NCI-H2196 treated with DMSO at 0.1 percent for 48 hours (cell line): ENCODE results near the gene TMEM51.
"Not testable (repeated sequence)": the region's sequence is repeated elsewhere in the genome, so short reads cannot be mapped to it uniquely, and the experiment has no call there.

Experiments
- DNase-seq: peaks from one replicate; lab custom pipeline; 2025; ENCODE audit not compliant: unreplicated experiment; lab: John Stamatoyannopoulos, UW

Gene TMEM51

DNA sequence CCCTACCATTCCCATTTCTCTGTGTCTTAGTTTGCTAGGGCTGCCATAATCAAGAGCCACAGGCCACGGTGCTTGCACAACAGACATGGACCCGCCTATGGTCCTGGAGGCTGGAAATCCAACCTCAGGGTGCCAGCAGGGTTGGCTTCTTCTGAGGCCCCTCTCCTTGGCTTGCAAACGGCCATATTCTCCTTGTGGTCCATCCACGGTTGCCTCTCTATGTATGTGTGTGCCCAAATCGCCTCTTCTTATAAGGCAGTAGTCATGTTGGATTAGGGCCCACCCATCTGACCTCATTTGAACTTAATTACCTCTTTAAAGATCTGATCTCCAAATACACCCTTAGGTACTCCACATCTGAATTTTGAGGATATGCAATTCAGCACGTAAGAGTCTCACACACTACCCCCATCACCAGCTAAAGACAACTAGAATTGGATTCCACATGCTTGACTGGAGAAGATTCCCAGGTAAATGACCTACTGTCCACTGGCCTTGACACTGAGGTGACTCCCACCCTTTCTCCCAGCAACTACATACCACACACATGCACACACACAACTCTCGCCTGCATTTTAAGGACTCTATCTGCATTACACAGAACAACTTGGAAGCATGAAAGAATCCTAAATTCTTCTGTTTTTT is 28.3 kb upstream of the TMEM51 start:
- DNase-seq: no peak

DNA sequence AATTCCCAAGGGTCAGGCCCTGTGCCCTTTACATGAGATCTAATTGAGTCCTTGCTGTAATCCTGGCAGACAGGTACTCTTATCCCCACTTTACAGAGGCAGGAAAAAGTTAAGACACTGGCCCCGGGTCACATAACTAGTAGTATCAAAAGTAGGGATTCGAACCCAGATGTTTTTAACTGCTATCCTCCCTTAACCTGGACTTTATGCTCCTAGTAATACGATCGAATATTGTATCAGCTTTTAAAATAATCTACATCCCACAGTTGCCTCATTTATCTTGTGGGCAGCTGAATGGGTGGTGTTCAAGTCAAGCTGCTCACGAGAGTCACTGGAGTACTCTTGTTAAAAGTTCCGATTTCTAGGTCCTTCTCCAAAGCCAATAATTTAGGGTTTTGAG is 25.5 kb upstream of the TMEM51 start:
- no peak for DNase-seq

DNA sequence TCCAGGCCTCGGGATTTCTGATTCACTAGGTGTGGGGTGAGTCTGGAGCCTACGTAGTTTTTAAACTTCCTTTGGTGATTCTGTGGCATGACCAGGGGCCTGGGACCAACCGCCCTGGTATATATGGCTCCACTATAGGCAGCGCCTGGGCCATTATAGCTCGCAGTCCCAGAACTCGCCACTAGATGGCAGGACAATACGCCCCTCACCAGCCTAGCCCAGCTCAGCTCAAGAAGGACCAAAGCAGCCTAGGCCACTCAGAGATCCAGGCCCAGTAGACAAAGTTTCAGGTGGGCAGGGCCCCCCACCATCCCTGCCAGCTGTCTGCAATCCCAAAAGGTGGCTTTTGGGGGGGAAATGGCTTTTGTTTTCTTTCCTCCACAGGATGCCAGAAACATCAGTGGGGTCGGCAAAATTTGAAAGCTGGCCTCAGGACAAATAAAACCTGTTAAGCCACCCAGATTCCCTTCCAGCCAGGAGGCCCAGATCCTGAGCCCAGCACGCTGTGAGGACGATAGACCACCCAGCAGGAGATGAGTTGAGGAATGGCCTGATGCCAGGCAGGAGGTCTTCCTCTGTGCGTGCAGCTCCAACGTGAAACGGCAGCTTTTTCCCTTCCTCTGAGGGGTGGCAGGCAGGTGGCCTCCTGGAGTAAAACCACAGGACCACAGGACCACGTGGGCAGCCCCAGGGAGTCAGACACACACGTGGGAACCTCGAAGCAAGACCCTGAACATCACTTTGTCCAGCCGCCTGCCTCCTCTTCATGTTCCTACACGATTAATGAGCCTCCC is 24.8 kb upstream of the TMEM51 start:
- DNase-seq: no peak

DNA sequence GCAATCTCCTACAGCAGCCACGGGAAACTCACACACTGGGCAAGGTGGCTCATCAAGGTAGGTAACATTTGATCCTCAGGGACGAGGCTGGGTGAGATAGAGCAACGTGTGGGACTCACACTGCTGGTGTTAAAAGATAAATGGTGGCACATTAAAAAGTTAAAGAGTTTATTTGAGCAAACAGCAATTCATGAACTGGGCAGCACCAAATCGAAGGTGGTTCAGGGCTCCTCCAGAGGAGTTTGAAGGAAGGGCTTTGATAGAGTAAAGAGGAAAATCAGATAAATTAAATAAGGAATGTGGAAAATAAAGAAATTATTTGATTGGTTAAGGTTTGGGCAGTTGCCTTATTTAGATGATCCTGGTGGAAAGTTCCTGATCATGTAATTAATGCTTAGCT is 23.6 kb upstream of the TMEM51 start:
- DNase-seq: no peak

DNA sequence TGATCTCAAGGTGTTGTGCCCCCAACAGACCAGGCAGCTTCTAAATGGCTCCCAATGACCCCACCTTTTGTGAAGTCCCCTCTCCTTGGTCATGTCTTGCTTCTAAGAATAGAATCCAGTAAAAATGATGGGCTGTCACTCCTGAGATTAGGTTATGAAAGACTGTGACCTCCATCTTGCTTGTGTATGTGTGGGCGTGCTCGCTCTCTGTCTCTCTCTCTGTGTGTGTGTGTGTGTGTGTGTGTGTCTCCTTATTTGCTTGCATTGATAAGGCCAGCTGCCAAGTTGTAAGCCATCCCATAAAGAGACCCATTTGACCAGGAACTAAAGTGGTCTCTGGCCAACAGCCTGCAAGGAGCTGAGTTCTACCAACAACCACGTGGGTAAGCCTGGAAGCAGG is 22.9 kb upstream of the TMEM51 start:
- no peak for DNase-seq

DNA sequence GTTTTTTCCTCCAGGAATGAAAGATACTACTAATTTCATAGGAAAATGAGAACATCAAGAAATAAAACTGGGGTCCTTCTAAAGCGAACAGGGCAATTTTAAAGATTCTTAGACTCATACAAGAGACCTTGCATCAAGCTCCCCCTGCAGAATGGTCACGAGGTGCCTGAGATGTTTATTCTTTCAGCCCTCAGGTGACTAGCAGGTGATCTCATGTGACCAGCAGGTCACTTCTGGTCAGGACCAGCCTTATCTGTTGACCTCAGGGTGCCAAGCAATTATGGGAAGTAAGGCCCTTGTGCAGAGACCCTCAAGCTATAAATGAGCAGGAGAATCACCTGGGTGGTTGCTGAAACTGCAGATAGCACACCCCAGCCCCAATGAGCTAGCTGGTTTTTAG is 20.6 kb upstream of the TMEM51 start:
- DNase-seq: no peak

DNA sequence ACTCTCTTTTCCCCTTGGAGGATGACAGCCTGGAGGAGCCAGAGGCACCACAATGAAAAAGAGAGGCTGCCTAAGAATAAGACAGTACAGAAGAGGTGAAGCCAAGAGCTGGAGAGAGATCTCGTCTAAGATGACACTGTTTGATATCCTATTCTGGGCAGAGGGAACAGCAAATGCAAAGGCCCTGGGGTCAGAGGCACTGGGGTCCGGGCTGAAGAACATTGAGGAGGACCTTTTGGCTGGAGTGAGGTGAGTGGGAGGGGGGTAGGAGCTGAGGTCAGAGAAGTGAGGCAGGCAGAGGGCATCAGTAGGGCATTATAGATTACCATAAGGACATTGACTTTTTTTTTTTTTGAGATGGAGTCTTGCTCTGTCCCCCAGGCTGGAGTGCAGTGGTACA is 19.3 kb upstream of the TMEM51 start:
- no peak for DNase-seq

- DNase-seq: not testable (repeated sequence)
Observed at GRCh38 chr1:15135604-15136003, 17.9 kb upstream of the TMEM51 start.

DNA sequence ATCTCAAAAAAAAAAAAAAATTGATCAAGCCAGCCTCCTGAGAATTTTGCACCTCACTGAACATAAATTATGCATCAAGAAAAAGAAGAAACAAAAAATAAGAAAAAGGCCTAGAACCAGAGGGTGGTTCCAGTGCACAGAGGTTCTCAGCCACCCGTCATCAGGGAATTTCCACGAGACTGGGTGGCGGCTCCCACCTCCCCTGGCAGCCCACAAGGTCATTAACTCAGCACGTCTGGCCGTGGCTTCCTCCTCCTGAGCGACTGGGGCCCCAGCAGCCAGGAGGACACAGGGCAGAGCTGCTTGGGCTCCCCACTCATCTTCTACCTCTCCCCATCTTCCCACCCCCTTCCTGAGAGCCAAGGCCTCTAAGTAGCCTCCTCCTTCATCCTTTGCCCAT is 15.7 kb upstream of the TMEM51 start:
- no peak for DNase-seq

DNA sequence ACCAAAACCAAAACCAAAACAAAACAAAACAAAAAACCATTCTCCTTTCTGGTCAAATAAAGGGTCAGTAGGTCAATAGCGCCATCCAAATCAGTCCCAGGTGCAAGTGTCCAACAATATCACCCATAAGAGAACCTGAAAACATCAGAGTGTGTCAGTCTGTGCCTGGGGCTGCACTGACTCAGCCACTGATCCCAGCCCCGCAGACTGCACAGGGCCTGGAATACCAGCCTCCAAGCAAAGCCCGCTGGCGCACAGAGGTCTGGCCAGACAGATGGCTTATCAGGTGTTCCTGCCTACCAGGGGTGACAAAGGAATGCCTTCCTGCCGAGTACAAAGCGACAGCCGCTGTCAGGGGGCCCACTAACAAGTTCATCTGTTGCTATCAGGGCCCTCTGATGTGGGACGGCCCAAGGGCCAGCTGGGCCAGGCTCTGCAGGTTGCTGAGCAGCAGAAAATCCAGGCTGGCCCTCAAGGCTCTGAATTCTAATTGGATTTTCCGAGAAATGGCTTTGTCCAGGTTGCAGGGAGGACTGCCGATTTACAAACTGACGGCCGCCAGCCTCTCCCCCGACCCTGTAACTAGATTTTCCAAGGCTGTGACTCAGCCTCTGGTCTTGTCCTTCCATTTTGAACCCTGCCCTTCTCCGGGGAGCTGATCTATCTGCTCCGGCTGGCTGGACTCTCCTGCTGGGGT is 13.7 kb upstream of the TMEM51 start:
- DNase-seq: no peak

- no peak for DNase-seq
Observed at GRCh38 chr1:15141935-15142539, 11.5 kb upstream of the TMEM51 start.

- DNase-seq: no peak
Observed at GRCh38 chr1:15145327-15145726, 8.2 kb upstream of the TMEM51 start.

DNA sequence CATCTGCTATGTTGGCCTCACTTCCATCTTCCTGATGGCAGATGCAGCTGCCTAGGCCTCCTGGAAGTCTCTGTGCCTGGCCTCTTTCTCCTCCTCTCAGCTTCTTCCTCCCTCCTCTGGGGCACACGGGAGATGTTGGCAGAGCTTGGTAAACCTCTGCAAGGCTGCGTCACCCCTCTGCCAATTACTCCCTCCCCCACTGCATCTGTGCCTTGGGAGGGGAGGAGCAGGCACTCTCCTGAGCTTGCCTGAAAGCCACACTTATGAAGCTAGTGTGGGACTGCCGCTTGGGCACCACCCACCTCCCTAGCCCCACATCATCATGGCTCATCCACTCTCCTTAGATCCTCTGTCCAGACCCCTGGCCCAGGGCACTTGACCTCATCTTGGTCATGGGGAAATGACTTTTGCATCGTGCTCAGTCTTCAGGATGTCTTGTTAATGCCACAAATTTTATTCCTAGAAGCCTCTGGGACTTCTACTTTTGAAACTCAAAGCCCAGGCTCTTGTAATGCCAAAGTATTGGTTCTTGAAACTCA is 7.3 kb upstream of the TMEM51 start:
- no peak for DNase-seq

DNA sequence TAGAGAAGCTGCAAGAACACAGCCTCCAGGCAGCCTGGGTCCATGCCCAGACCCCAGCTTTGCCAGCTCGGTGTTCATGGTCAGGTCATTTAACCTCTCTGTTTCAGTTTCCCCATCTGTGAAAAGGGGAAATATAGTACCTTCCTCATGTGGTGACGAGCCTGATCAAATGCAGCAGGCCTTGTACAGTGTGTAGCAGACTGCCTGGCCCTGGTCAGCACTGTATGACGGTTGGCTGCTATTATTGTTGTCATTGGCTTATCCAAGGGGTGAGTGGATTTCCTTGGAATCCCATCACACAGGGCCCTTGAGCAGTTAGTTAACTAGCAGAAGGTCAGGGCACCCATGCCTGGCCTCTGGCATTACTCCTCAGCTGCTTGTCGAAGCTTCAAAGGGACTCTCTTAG is 6.6 kb upstream of the TMEM51 start:
- no peak for DNase-seq

DNA sequence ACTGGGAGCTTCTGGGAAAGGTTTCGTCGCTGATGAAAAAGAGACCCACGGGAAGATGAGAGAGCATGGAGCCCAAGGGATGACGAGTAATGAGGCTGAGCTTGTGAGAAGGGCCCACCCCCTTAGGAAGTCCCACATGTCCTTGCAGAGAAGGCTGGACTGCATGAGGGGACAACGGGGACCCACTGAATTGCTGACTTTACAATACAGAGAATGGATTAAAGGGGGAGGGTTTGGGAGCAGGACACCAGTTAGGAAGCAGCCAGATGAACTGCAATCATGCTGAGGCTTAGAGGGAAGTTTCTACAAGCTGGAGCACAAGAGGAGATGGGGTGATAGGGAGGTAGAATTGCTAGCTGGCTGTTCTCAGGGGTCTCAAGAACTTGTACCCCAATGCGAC is 5.5 kb upstream of the TMEM51 start:
- DNase-seq: no peak

- no peak for DNase-seq
Observed at GRCh38 chr1:15148475-15148874, 5.1 kb upstream of the TMEM51 start.

DNA sequence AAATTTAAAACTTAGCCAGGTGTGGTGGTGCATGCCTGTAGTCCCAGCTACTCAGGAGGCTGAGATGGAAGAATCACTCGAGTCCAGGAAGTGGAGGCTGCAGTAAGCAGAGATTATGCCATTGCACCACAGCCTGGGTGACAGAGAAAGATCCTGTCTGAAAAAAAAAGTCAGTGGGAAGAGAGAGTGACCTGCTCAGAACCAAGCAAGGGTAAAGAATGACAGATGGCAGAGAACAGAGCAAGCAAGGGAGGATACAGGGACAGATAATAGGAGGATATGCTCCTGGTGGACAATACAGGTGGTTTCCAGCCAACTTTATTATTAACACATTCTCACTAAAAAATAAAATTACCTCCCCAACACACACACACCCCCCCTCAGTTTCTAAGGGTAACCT is 4.6 kb upstream of the TMEM51 start:
- DNase-seq: no peak

GRCh38 chr1:15150376-15150775 is 3.2 kb upstream of the TMEM51 start:
- no peak for DNase-seq

GRCh38 chr1:15151377-15151806 is 2.2 kb upstream of the TMEM51 start:
- no peak for DNase-seq

- DNase-seq: no peak
Observed at GRCh38 chr1:15151871-15152270, 1.7 kb upstream of the TMEM51 start.
